ENCODE data around the gene RPRD1B.

DNA sequence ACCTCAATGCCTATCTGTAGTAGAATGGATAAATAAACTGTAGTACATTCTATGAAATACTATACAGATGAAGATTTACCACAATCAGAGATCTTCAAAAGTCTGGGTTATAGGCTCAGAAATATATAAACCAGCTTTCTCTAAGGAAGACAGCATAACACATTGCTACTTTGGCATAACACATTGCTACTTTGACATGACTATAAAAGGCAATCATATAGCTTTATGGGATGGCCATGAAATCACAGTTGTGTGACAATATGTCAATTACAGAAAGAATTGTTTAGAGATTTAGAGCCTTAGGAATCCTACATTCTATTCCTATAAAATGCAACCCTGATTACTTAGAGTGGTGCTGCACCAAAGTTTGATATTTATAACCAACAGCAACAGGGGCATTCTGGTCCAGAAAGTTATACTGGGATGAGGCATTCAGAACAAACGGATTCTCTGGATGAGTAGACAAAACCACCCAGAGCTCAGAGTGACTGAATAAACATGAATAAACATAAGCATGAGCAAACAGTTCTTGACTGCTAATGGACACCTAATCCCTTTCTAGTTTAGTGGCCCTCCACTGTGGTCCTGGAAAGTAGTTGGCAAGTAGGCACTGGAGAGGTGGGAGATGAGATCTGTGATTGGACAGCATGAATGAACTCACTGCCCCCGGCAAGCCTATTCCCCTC lies 12.3 kb upstream of the RPRD1B start:
- TF ChIP-seq CTCF (IDR thresholded peaks at IDR 0.05) (no peak), RFX5 (IDR thresholded peaks at IDR 0.05) (no peak), MAX (IDR thresholded peaks at IDR 0.05) (no peak), MAZ (IDR thresholded peaks at IDR 0.05; ENCODE audit: borderline replicate concordance, low read depth, low read length) (no peak), POLR2A (IDR thresholded peaks at IDR 0.05; ENCODE audit: low read length) (no peak), MYC (IDR thresholded peaks at IDR 0.05; ENCODE audit: borderline replicate concordance, low read length) (no peak), CEBPB (IDR thresholded peaks at IDR 0.05) (no peak)

Data from A549 (cell line).